HepG2 (cell line): ENCODE data around the gene TAF7. TPM values are rescaled to one million over a fixed set of nuclear protein-coding genes. Genes with fewer than 3 reads are reported as not detected.

Experiments used
- CCDC6 ChIP-seq: sonication (generic); formaldehyde crosslinking; IDR thresholded peaks from 2 replicates; pipeline ENCODE4 v1.8.1; 2022; ENCODE audit warnings: mild to moderate bottlenecking, missing genetic modification reagents, moderate library complexity
- CHD2 ChIP-seq: IDR thresholded peaks from 2 replicates; pipeline ENCODE4 v1.6.1; 2011; ENCODE audit warnings: low read depth, low read length, improper control_type of control experiment
- DDIT3 ChIP-seq: sonication (generic); formaldehyde crosslinking; IDR thresholded peaks from 2 replicates; pipeline ENCODE4 v1.4.0; 2020; ENCODE audit warnings: mild to moderate bottlenecking, missing genetic modification reagents
- FLYWCH1 ChIP-seq: sonication (generic); formaldehyde crosslinking; IDR thresholded peaks from 2 replicates; pipeline ENCODE4 v1.8.1; 2023; ENCODE audit warnings: mild to moderate bottlenecking, missing genetic modification reagents
- IKZF1 ChIP-seq: fragments of 450-650 bp; IDR thresholded peaks from 2 replicates; pipeline ENCODE4 v1.7.1; 2016
- KDM2A ChIP-seq: sonication (generic); formaldehyde crosslinking; IDR thresholded peaks from 2 replicates; pipeline ENCODE4 v1.4.0; 2020; ENCODE audit warnings: low read depth, missing genetic modification reagents, borderline replicate concordance
- KDM5A ChIP-seq: fragments of 200-600 bp; sonication (generic); IDR thresholded peaks from 2 replicates; pipeline ENCODE4 v1.7.0; 2018; ENCODE audit warnings: antibody characterized with exemption, mild to moderate bottlenecking, low read length, borderline replicate concordance
- PCBP1 ChIP-seq: fragments of 200-400 bp; formaldehyde crosslinking; IDR thresholded peaks from 2 replicates; pipeline ENCODE4 v1.6.1; 2017; ENCODE audit warnings: mild to moderate bottlenecking, low read depth, low read length, borderline replicate concordance
- POGZ ChIP-seq: sonication (generic); formaldehyde crosslinking; IDR thresholded peaks from 2 replicates; pipeline ENCODE4 v1.4.0; 2020; ENCODE audit warnings: mild to moderate bottlenecking, missing genetic modification reagents
- PPARG ChIP-seq: conservative IDR thresholded peaks from 2 replicates; pipeline ENCODE4 v1.6.1; 2016; ENCODE audit warnings: missing biosample characterization, missing genetic modification reagents
- RARA ChIP-seq: IDR thresholded peaks from 2 replicates; pipeline ENCODE4 v1.6.1; 2016; ENCODE audit warnings: missing genetic modification reagents, missing compliant biosample characterization
- RBFOX2 ChIP-seq: fragments of 200-400 bp; formaldehyde crosslinking; IDR thresholded peaks from 2 replicates; pipeline ENCODE4 v1.6.1; 2017; ENCODE audit warnings: low read depth, mild to moderate bottlenecking, low read length
- RXRA ChIP-seq: sonication (generic); formaldehyde crosslinking; IDR thresholded peaks from 2 replicates; pipeline ENCODE4 v1.5.1; 2020; ENCODE audit warnings: missing genetic modification reagents
- SIN3A ChIP-seq: IDR thresholded peaks from 2 replicates; pipeline ENCODE4 v1.6.1; 2011; ENCODE audit warnings: low read depth, mild to moderate bottlenecking, control low read depth, low read length, borderline replicate concordance
- SMC3 ChIP-seq: IDR thresholded peaks from 2 replicates; pipeline ENCODE4 v1.6.1; 2011; ENCODE audit warnings: low read length, improper control_type of control experiment
- SNAPC5 ChIP-seq: sonication (generic); formaldehyde crosslinking; IDR thresholded peaks from 2 replicates; pipeline ENCODE4 v1.8.1; 2023; ENCODE audit warnings: mild to moderate bottlenecking, missing genetic modification reagents, borderline replicate concordance
- SP140L ChIP-seq: sonication (generic); formaldehyde crosslinking; IDR thresholded peaks from 2 replicates; pipeline ENCODE4 v1.4.0; 2020; ENCODE audit warnings: missing genetic modification reagents, borderline replicate concordance
- UBTF ChIP-seq: sonication (generic); formaldehyde crosslinking; IDR thresholded peaks from 2 replicates; pipeline ENCODE4 v1.4.0; 2020; ENCODE audit warnings: mild to moderate bottlenecking, missing genetic modification reagents
- ZKSCAN1 ChIP-seq: fragments of 150-350 bp; IDR thresholded peaks from 2 replicates; pipeline ENCODE4 v1.6.1; 2014; ENCODE audit warnings: low read length
- ZNF607 ChIP-seq: sonication (generic); formaldehyde crosslinking; IDR thresholded peaks from 2 replicates; pipeline ENCODE4 v1.5.1; 2020; ENCODE audit warnings: missing genetic modification reagents, mild to moderate bottlenecking, borderline replicate concordance
- polyA plus RNA-seq, 8 experiments: library from polyadenylated mRNA; depleted of rRNA in 3 of 8; stranded (reverse) in 7 of 8; unstranded in 1 of 8; fragments of >200 nt; fragmentation: Illumina TruSeq in 4 of 8; extraction: Trizol in 4 of 8; gene quantifications; 2 replicates each; pipeline versions ENCODE4 v1.2.1 to v1.2.3, GENCODE V29; 2011 to 2016; ENCODE audit warnings: low read depth in 4 of 8, missing spikeins in 1 of 8, mixed read lengths in 1 of 8; ENCODE audit not compliant: insufficient read depth in 1 of 8
- total RNA-seq, 5 experiments: library from RNA; depleted of rRNA; stranded (reverse); fragments of >200 nt; fragmentation: Illumina TruSeq; extraction: Trizol; gene quantifications; 2 replicates each; pipeline ENCODE4 v1.2.3, GENCODE V29; 2016; ENCODE audit warnings: low read depth in 1 of 5
- TF ChIP-seq, protein P1 (sequence below): sonication (generic); formaldehyde crosslinking; IDR thresholded peaks from 2 replicates; pipeline ENCODE4 v1.5.1; 2020; ENCODE audit warnings: missing genetic modification reagents, mild to moderate bottlenecking, borderline replicate concordance
- TF ChIP-seq, protein P2 (sequence below): sonication (generic); formaldehyde crosslinking; IDR thresholded peaks from 2 replicates; pipeline ENCODE4 v1.5.0; 2020; ENCODE audit warnings: missing genetic modification reagents, mild to moderate bottlenecking, borderline replicate concordance
- TF ChIP-seq, protein P3 (sequence below): sonication (generic); formaldehyde crosslinking; IDR thresholded peaks from 2 replicates; pipeline ENCODE4 v1.4.0; 2020; ENCODE audit warnings: low read depth, mild to moderate bottlenecking, missing genetic modification reagents

TAF7 gene
- total and polyA plus RNA-seq, 2 of the 13 experiments (the other 11 are each of a cell fraction or from before 2014, with no cell fraction given): 41.6 to 61.5 TPM

- TF ChIP-seq KDM5A: no peak
- no peak for TF ChIP-seq IKZF1
- peak; percentile 86 for TF ChIP-seq CHD2
- peak; percentile 84 for TF ChIP-seq POGZ
- peak; percentile 97 for TF ChIP-seq RBFOX2
- TF ChIP-seq SMC3: no peak
- no peak for TF ChIP-seq ZKSCAN1
- TF ChIP-seq KDM2A (CRISPR knock-in tag): peak; percentile 83
- TF ChIP-seq PPARG: no peak
- TF ChIP-seq RXRA (CRISPR knock-in tag): peak; percentile 68
- no peak for TF ChIP-seq DDIT3 (CRISPR knock-in tag)
- TF ChIP-seq, protein P1, sequence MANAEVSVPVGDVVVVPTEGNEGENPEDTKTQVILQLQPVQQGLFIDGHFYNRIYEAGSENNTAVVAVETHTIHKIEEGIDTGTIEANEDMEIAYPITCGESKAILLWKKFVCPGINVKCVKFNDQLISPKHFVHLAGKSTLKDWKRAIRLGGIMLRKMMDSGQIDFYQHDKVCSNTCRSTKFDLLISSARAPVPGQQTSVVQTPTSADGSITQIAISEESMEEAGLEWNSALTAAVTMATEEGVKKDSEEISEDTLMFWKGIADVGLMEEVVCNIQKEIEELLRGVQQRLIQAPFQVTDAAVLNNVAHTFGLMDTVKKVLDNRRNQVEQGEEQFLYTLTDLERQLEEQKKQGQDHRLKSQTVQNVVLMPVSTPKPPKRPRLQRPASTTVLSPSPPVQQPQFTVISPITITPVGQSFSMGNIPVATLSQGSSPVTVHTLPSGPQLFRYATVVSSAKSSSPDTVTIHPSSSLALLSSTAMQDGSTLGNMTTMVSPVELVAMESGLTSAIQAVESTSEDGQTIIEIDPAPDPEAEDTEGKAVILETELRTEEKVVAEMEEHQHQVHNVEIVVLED (CRISPR knock-in tag): peak; percentile 95
- peak; percentile 23 for TF ChIP-seq RARA (CRISPR knock-in tag)
- no peak; the same call in 1 of the 2 replicates for TF ChIP-seq CCDC6 (CRISPR knock-in tag)
- peak; percentile 94 for TF ChIP-seq ZNF607 (CRISPR knock-in tag)
- TF ChIP-seq, protein P2, sequence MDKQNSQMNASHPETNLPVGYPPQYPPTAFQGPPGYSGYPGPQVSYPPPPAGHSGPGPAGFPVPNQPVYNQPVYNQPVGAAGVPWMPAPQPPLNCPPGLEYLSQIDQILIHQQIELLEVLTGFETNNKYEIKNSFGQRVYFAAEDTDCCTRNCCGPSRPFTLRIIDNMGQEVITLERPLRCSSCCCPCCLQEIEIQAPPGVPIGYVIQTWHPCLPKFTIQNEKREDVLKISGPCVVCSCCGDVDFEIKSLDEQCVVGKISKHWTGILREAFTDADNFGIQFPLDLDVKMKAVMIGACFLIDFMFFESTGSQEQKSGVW (CRISPR knock-in tag): peak; percentile 75; the same call in 1 of the 2 replicates
- 0 out of 2 replicates have a peak, but pooled peaks have one; percentile 48 for TF ChIP-seq SP140L
- no peak for TF ChIP-seq FLYWCH1 (CRISPR knock-in tag)
- TF ChIP-seq, protein P3, sequence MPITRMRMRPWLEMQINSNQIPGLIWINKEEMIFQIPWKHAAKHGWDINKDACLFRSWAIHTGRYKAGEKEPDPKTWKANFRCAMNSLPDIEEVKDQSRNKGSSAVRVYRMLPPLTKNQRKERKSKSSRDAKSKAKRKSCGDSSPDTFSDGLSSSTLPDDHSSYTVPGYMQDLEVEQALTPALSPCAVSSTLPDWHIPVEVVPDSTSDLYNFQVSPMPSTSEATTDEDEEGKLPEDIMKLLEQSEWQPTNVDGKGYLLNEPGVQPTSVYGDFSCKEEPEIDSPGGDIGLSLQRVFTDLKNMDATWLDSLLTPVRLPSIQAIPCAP: no peak
- TF ChIP-seq UBTF (CRISPR knock-in tag): peak; percentile 73
- 0 out of 2 replicates have a peak, but pooled peaks have one; percentile 33 for TF ChIP-seq SIN3A
- 0 out of 2 replicates have a peak, but pooled peaks have one; percentile 53 for TF ChIP-seq PCBP1
- TF ChIP-seq SNAPC5 (CRISPR knock-in tag): no peak
These were observed at the start of gene TAF7 (continued) for GRCh38 chr5:141320225-141321169.
